Measurements from ENCODE around the gene EPHB3.

Gene EPHB3

GRCh38 chr3:184544513-184544861, 17.1 kb upstream of the EPHB3 start:
- H3K4me3 ChIP-seq (ENCODE audit: low read depth, low read length): no peak overlapping the region
- TF ChIP-seq CTCF (IDR thresholded peaks at IDR 0.05; ENCODE audit: borderline replicate concordance, insufficient read depth, low read depth, low read length): no peak

DNA sequence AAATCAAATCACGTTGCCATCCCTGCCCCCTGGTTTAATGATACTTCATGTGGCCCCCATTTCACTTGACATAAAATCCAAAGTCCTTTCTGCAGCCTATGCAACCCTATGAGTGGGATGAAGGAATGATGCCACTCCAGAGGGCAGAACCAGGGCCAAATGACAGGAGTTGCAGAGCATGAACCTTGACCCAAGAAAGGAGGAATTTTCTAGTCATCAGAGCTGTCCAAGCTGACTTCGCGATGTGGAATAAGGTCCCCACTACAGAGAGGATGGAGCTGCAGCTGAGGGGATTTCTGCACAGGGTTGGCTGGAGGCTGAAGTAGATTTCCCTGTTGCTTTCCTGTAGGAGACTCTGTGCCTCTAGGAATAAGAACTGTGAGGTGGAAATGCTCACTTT, 15.8 kb upstream of the EPHB3 start:
- H3K4me3 ChIP-seq (ENCODE audit: low read depth, low read length): no peak overlapping the region
- no peak for TF ChIP-seq CTCF (IDR thresholded peaks at IDR 0.05; ENCODE audit: borderline replicate concordance, insufficient read depth, low read depth, low read length)

GRCh38 chr3:184546252-184546651, 15.3 kb upstream of the EPHB3 start:
- no peak overlapping the region for H3K4me3 ChIP-seq (ENCODE audit: low read depth, low read length)
- TF ChIP-seq CTCF (IDR thresholded peaks at IDR 0.05; ENCODE audit: borderline replicate concordance, insufficient read depth, low read depth, low read length): no peak

- TF ChIP-seq CTCF (IDR thresholded peaks at IDR 0.05; ENCODE audit: borderline replicate concordance, insufficient read depth, low read depth, low read length): no peak
Measured at GRCh38 chr3:184549796-184550577, 11.6 kb upstream of the EPHB3 start.

DNA sequence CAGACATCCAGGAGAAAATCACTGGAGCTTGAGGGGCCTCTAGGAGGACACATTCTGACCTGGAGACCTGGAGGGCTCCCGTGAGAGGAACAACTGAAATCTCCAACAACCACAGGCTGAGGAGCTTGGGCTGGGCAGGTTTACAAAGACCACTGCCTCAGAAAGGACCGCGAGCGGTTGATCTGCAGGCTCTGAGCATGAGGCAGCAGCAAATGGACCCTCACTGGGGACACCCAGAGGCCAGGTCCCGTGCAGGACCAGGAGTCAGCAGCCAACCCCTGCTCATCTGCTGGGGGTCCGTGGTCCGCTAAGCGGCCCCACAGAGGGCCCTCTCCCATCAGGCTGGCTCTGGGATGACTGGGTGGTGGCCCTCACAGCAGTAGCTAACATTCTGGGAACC, 10.5 kb upstream of the EPHB3 start:
- no peak overlapping the region for H3K4me3 ChIP-seq (ENCODE audit: low read depth, low read length)
- no peak for TF ChIP-seq CTCF (IDR thresholded peaks at IDR 0.05; ENCODE audit: borderline replicate concordance, insufficient read depth, low read depth, low read length)

More at GRCh38 chr3:184549796-184550577, 11.6 kb upstream of the EPHB3 start:
- H3K4me3 ChIP-seq (ENCODE audit: low read depth, low read length): no peak overlapping the region

- no peak overlapping the region for H3K4me3 ChIP-seq (ENCODE audit: low read depth, low read length)
- no peak for TF ChIP-seq CTCF (IDR thresholded peaks at IDR 0.05; ENCODE audit: borderline replicate concordance, insufficient read depth, low read depth, low read length)
Measured at GRCh38 chr3:184551614-184552256, 9.8 kb upstream of the EPHB3 start.

DNA sequence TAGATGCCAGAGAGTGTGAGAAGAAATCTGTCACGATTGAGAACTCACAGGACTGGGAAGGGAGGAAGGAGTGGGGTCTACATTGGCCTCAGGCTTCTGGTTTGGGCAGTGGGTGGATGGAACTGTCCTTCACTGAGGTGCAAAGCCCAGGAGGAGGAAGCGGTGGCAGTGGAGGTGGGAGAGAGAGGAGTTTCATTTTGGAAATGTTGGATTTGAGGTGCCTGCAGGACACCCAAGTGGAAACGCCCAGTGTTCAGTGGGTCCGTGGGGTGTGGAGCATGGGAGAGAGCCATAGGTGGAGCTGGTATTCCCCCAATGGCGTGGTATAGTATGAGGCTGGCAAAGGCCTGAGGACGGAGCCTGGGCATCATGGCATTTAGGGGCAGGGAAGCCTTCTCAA, 9.3 kb upstream of the EPHB3 start:
- H3K4me3 ChIP-seq (ENCODE audit: low read depth, low read length): no peak overlapping the region
- TF ChIP-seq CTCF (IDR thresholded peaks at IDR 0.05; ENCODE audit: borderline replicate concordance, insufficient read depth, low read depth, low read length): no peak
